ENCODE data around the gene GNAL.

- no peak for TF ChIP-seq REST (IDR thresholded peaks at IDR 0.05; ENCODE audit: insufficient read depth in 1 of 2, low read depth in 2 of 2, low read length in 2 of 2)
- TF ChIP-seq TAF1 (IDR thresholded peaks at IDR 0.05; ENCODE audit: borderline replicate concordance, insufficient read depth, low read length): no peak
- no peak for TF ChIP-seq POLR2AphosphoS5 (IDR thresholded peaks at IDR 0.05; ENCODE audit: low read depth, low read length)
Observed at GRCh38 chr18:11807233-11807632, 118.2 kb downstream of the GNAL start.
